Embryonic facial prominence (tissue), 1 donor: Measurements from ENCODE around the gene DTNA.

Source experiments
- DNase-seq: peaks from one replicate; pipeline ENCODE4 v3.0.0-alpha.2; 2016; ENCODE audit errors: extremely low spot score

The DTNA gene

DNA sequence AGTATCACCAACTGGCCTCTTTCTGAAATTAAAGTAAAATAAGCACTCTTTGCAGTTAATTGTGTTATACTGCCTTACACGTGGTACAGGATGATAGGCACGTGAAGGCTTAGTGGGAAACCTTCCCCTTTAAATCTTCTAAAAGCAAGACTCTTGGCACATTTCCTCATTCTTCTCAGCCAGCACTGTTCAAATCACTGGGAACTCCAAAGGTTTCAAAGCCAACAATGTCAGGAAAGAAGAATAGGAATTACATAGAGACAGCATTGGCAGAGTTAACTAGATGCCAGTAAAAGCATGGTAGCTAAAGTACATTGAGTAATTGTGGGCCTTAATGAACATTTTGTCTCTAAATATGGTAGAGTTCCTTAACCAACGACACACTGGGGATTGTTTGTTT lies 96.4 kb downstream of the DTNA start:
- no peak for DNase-seq

DNA sequence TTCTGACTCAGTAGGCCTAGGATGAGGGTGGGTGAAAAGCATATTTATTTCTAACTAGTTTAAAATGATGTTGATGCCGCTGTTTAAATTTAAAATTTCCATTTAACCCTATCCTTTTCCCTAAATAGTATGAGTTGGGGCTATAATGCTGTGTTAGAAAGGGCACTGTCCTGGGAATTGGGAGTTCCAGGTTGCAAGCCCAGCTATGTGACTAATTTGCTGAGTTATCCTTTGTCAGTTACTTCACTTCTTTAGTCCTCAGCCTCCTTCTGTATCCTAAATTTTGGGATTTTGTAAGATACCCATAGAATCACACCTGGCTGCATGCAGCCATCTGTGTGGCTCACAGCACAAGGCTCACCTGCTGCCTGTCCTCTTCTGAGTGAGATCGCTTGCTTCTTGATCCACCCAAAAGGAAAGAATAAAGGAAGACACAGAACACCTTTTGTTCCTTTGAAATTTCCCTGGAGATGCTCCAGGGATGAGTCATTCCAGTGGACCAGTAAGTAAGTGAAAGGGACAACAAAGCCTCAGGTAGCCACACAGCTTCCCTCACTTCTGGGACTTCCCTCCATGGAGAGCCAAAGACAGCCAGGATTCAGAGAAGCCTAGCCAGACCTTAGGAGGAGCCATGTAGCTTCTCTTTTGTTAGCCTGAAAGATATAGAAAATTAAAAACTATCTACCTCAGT lies 97.2 kb downstream of the DTNA start:
- no peak for DNase-seq

GRCh38 chr18:34808389-34808788 lies 98.3 kb downstream of the DTNA start:
- no peak for DNase-seq

- no peak for DNase-seq
Measured at GRCh38 chr18:34809451-34810072, 99.5 kb downstream of the DTNA start.

- no peak for DNase-seq
Measured at GRCh38 chr18:34816183-34816582, 106.1 kb downstream of the DTNA start.

DNA sequence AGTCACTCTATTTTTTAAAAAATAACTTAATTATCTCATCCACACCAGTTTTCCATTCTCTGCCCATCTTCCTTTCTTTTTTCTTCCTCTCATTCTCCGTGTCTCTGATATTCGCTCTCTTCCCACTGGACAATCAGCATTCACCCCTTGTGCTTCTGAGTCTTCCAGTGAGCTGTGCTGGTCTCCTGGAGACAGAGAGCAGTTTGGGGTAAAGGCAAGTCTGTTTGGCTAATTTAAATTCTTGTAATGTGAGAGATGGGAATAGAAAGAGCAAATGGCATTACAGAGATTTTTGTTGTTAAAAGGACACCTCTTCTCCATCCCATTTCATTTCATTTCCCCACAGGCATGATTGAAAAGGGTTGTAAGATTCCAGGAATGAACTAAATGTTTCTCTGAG lies 107.5 kb downstream of the DTNA start:
- no peak for DNase-seq

DNA sequence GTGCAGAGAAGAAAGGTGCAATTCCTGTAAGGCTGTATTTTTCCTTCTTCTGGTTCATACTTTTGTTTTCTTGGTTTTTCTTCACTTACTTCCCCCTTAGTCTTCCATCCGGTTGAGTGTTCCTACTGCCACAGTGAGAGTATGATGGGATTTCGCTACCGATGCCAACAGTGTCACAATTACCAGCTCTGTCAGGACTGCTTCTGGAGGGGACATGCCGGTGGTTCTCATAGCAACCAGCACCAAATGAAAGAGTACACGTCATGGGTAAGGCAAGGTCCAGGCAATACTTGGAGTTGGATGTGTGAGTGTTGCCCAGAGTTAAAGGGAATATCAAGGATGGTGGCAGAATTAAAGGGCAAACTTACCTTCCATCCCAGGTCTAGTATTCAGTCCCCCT lies 108.0 kb downstream of the DTNA start:
- no peak for DNase-seq

DNA sequence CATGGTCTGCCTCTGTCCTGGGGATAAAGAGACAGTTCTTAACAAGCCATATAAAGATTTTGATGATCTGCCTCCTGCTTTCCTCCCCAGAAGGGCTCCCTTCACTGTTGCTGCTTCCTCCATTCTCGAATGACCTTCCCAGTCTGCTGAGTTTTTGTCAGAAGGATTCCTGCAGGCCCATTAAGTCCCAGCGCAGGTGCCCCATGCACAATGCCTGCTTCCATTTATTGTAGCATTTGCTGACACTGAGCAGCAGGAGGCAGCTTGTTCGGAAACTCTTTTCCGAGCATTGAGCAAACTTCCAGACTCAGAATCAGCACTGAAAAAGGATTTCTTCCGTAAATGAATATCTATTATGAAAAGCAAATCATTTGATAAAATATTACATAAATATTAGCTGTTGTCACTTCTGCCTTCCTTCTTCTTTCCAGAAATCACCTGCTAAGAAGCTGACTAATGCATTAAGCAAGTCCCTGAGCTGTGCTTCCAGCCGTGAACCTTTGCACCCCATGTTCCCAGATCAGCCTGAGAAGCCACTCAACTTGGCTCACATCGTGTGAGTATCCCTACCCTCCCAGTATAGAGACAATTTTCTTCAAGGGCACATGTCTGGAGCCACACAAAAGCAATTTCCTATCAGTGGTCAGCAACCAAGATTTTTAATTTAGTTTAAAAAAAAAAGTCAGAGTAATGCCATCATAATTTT lies 110.4 kb downstream of the DTNA start:
- no peak for DNase-seq

DNA sequence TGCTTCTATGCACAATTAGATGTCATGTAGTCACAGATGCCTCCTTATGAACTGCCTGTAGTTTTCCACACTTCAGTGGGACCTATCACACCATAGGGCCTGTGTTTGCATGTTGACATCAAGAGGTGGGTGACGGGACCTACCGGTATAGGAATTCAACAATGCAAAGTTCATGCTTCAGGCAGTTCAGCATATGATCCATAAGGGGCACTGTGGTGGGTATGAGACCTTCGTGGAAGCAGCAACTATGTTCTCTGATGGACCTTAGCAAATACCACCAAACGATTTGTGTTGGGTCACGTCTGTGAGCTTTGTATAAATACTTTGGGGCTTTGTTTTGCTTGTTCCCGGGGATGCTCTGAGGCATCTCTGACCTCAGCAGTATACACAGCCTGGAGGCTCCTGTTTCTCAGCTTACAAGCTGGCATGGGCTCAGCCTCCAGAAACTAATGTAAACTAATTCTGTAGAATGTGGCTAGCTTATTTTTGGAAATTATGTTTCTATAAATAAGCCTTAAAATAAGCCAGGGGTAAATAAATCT lies 111.6 kb downstream of the DTNA start:
- no peak for DNase-seq

DNA sequence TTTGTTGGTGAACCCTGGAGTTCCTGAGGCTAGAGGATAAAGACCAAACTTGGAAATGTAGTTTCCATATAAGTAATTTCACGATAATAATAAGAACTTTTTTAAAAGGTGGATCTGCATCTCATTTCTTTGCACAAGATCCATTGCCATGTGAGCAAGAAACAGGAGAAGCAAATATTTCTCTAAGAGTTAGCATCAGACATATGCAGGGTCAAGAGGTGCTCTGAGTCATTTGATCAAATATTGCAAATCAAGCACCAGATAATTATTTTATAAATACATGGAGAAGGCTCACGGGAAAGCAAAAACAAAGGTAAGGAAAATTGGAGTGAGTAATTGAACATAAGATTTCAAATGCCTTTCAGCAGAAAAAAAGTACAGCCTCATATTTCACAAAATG lies 118.0 kb downstream of the DTNA start:
- no peak for DNase-seq

DNA sequence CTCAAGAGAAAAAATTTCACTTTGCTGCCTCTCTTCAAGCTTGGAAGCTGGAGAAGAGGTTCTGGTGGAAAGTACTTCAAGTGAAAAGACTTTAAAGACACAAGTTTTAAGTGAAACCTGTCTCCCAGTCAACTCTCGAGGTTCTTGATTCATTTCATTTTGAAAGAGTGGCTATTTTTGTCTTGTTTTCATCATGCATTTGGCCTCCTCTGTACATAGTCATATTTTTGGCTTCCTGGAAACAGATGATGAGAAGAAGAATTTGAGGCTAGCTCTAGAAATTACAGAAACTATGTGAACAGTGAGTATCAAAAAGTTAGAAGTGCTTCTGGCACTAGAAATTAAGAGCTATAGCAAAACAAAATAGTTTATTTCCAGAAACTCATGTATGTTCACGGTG lies 124.8 kb downstream of the DTNA start:
- no peak for DNase-seq

DNA sequence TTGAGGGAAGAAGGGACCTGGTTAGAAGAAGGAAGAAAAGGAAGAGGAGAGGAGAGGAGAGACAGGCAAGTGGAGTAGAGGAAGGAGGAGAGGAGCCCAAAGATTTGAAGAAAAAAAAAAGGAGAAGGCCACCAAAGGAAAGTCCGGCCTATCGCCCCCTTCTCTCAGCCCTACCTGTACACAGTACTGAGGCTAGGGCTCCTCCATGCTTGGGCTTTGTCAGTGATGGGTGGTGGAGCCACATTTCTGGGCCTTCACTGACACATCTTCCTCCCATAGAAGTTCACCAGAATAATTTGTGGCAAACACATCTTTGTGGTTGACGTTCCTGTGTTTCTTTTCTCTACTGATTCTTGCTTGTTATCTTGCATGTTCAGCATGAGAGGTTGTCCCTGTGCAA lies 125.4 kb downstream of the DTNA start:
- DNase-seq, result no peak

DNA sequence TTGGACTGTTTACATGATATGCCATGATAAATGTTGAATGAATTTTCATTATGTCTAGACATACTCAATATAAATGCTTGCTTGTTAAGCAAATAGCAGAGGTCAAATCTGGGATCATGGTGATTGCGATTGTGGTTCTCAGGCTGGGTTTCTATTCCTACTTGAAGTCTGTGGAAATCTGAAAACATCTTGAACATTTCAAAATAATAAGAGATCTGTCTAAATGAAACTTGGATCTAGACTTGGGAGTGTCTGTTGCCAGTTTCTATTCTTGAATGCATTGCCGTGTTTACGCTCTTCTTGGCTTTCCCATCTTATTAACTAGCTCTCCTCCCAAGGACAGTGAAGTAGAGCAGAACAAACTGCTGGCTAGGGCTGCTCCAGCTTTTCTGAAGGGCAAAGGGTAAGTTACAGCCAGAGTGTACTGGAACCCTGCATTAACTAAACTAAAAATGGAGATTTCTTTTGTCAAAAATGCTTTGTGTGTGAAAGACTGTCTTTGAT lies 127.7 kb downstream of the DTNA start:
- no peak for DNase-seq

- DNase-seq, result no peak
Measured at GRCh38 chr18:34838669-34839068, 128.6 kb downstream of the DTNA start.

DNA sequence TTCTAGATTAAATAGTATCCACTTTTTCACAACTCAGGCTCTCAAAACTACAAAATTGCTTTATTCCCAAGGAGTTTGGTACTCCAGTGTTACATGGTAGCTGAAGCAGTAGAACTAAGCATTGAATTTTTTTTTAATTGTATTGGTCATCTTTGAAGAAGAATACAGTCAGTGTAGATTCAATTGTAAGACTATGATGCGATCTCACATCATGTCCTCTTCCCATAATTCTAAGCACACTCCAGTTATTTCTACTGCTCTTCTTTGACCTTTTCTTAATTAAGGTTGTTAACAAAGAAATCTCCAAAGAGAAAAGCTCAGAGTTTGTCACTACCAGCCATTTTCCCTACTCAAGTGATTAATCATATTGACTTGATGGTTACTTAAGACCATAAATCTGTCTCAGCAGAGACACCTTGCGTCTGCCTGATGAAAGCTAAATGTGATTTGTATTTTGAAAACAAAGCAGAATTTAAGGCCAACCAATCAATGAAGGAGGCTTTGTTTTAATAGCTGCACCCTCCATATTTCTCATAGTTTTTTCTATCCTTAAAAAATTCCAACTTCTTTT lies 130.2 kb downstream of the DTNA start:
- DNase-seq, result no peak

GRCh38 chr18:34841891-34842290 lies 131.8 kb downstream of the DTNA start:
- no peak for DNase-seq

- no peak for DNase-seq
Measured at GRCh38 chr18:34844072-34844471, 134.0 kb downstream of the DTNA start.

GRCh38 chr18:34844732-34845459 lies 134.8 kb downstream of the DTNA start:
- no peak for DNase-seq

- DNase-seq, result no peak
Measured at GRCh38 chr18:34847408-34847807, 137.3 kb downstream of the DTNA start.

GRCh38 chr18:34848156-34848555 lies 138.1 kb downstream of the DTNA start:
- DNase-seq, result no peak

DNA sequence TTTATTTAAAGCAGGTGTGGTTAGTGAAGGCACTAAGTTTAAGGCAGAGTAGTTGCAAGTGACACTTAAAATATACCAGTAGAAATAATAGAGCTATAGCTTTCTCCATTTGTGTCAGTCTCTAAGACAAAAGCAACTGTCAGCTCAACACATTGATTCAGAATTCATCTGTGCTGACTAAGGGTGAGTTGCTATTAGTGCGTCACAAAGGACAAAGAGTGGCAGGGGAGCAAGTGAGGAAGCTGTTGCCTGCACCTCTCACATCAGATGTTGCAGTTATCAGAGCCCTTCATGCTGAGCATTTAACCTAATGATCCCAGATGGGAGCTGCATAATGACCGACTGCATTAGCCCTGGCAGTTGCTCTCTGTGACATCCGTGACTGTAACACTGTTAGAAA lies 138.6 kb downstream of the DTNA start:
- no peak for DNase-seq

GRCh38 chr18:34857320-34857719 lies 147.2 kb downstream of the DTNA start:
- DNase-seq, result no peak
